SH-SY5Y (cell line): ENCODE measurements around the gene CD81.

Source experiments
- GATA2 ChIP-seq: IDR thresholded peaks from 2 replicates; pipeline ENCODE4 v1.6.1; 2011; ENCODE audit warnings: mild to moderate bottlenecking, low read depth, low read length
- GATA3 ChIP-seq: IDR thresholded peaks from 2 replicates; pipeline ENCODE4 v1.6.1; 2011; ENCODE audit warnings: low read depth, mild to moderate bottlenecking, low read length, moderate library complexity

DNA sequence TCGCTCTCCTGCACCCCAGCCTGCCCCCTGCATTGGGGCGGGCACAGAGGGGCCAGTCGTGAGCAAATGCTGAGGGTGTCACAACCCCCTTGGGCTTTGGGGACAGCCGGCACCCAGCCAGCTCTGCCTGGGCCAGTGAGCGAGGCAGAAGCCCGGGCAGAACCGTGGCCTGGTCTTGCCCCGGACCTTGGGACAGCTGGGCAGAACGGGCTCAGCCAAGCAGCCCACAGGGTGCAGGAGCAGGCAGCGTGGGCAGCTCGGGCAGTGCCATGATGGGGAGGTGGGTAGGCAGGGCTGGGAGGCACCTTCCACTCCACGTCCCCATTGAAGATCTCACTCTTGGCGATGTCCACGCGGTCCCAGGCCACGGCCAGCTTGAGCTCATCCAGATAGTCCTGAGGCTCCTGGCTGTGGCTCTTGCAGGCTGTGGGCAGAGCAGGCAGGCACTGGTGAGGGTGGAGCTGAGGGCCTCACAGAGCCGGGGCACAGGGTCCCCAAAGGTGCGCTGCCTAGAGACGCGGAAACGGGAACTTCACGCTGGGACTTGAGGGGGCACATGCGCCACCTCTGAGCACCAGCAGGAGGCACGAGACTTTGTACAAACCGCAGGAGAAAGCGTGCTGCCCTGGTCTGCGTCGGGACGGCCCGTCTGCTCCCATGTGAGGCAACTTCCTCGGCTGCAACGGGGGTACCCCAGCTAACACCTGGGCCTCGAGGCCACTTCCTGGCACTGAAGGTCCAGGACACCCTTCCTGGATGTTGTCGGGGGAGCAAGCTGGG is 38.7 kb downstream of the CD81 start:
- no peak for TF ChIP-seq GATA2
- TF ChIP-seq GATA3 = no peak
